Fibroblast of the aortic adventitia (primary cell): ENCODE results near the gene LZTS2. TPM values are rescaled to one million over a fixed set of nuclear protein-coding genes. Genes with fewer than 3 reads are reported as not detected.

Experiments
- DNase-seq: peaks from one replicate; pipeline ENCODE4 v3.0.0-alpha.2; 2010; ENCODE audit warnings: low read depth
- H3K4me3 ChIP-seq: 2 replicates; pipeline ENCODE4 v1.5.1; 2011; ENCODE audit warnings: low read depth, mild to moderate bottlenecking, control low read depth, low read length, moderate library complexity
- total RNA-seq: library from RNA; depleted of rRNA; stranded (reverse); fragments of >200 nt; gene quantifications from 2 replicates; pipeline ENCODE4 v1.2.3, GENCODE V29; 2012; ENCODE audit warnings: low replicate concordance
- TF ChIP-seq, protein P1 (sequence below): IDR thresholded peaks from 2 replicates; pipeline ENCODE4 v1.5.1; 2011; ENCODE audit warnings: mild to moderate bottlenecking, low read length, control low read depth, inconsistent platforms; ENCODE audit not compliant: insufficient read depth

The LZTS2 gene
- total RNA-seq, 1 donor = 91.7 TPM

DNA sequence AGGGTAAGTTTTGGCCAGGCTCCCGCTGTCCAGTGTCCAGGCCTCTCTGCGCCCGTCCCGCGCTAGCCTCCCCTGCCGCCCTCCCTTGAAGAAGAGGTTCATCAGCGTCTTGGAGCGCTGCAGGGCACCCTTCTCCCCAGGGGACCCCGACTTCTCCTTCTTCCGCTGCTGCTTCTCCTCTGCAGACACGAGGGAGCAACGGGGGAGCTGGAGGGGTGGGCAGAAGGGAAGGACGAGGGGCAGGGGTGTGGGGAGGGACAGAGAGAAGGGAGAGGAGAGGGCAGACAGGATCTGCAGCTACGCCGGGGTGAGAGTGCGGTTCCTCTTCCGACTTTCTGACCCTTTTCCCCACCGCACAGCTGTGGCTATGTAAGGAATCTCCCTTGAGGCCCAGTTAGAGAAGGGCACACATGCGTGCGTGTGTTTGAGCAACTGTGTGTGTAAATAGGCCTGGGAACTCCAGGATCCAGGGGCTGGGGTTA, 18.6 kb downstream of the LZTS2 start:
- H3K4me3 ChIP-seq = no peak overlapping the region
- DNase-seq = no peak
- TF ChIP-seq, protein P1, sequence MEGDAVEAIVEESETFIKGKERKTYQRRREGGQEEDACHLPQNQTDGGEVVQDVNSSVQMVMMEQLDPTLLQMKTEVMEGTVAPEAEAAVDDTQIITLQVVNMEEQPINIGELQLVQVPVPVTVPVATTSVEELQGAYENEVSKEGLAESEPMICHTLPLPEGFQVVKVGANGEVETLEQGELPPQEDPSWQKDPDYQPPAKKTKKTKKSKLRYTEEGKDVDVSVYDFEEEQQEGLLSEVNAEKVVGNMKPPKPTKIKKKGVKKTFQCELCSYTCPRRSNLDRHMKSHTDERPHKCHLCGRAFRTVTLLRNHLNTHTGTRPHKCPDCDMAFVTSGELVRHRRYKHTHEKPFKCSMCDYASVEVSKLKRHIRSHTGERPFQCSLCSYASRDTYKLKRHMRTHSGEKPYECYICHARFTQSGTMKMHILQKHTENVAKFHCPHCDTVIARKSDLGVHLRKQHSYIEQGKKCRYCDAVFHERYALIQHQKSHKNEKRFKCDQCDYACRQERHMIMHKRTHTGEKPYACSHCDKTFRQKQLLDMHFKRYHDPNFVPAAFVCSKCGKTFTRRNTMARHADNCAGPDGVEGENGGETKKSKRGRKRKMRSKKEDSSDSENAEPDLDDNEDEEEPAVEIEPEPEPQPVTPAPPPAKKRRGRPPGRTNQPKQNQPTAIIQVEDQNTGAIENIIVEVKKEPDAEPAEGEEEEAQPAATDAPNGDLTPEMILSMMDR = no peak

DNA sequence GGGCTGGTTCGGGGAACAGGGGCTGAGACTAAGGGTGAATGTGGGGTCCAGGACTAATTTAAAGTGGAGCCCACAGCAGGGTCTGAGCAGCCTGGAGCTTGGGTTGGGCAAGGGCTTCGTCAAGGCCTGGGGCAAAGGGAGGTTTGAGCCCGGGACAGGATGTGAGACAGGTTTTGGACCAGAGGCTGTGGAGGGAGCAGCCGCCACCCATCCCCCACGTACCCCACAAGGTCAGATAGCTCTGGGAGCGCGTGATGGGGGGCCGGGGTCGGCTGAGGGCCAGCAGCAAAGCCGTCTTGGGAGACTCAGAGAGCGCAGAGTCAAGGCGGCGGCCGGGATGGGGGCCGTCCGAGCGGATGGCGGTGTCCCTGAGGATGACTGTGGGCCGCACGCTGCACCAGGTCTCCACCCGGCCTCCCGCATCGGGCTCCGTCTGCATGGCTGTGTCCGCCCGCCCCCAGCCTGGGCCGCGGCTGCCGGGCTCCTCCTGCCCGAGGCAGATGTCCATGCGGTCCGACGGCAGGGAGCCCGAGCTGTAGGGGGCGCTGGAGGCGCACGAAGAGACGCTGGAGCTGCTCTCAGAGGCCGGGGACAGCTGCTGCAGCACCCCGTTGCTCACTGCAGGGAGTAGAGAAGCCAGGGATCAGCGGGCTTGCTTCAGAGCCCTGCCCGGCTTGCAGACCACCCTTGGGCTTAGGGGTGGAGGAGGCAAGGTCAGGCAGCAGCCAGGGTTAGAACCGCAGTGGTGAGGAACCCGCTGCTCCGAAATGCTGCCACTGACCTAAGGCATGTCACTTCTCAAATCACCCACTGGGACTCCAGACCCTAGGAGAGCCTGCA, 19.2 kb downstream of the LZTS2 start:
- TF ChIP-seq, protein P1 = peak; percentile 81
- H3K4me3 ChIP-seq = no peak overlapping the region
- DNase-seq = peak; percentile 74

DNA sequence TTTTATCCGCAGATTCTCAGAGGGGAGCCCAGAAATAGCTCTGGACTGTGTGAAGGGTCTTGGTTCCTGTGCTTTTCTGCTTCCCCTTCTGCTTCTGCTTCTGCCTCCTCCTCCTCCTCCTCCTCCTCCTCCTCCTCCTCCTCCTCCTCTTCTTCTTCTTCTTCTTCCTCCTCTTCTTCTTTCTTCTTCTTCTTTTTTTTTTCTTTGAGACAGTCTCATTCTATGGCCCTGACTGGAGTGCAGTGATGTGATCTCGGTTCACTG, 19.8 kb downstream of the LZTS2 start:
- TF ChIP-seq, protein P1 = no peak
- DNase-seq = no peak

DNA sequence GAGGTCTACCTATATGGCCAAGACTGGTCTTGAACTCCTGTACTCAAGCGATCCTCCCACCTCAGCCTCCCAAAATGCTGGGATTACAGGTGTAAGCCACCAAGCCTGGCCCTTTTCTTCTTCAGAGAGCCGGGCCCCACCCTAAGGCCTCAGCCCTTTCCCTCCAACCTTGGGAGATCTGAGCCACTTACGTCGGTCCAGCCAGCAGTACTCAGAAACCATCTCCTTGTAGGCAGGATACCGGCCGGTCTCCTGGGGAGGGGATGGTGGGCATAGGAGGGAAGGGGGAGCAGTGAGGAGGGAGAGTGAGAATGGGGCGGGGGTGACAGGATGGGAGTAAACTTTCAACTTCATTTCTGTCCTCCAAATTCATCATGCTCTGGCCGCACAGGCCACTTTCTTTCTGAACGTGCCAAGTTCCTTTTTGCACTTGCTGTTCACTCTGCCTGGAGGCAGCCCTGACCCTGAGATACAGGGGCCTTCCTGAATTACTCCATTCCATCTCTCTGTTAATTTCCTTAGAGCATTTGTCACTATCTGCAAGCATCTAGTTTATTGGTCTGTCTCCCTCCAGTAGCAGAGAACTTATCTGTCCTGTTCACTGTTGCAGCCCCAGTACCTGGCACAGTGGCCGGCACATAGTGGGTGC, 20.9 kb downstream of the LZTS2 start:
- no peak for DNase-seq
- no peak overlapping the region for H3K4me3 ChIP-seq
- TF ChIP-seq, protein P1 = no peak

More for the DNA sequence above, 19.8 kb downstream of the LZTS2 start:
- H3K4me3 ChIP-seq = no peak overlapping the region

DNA sequence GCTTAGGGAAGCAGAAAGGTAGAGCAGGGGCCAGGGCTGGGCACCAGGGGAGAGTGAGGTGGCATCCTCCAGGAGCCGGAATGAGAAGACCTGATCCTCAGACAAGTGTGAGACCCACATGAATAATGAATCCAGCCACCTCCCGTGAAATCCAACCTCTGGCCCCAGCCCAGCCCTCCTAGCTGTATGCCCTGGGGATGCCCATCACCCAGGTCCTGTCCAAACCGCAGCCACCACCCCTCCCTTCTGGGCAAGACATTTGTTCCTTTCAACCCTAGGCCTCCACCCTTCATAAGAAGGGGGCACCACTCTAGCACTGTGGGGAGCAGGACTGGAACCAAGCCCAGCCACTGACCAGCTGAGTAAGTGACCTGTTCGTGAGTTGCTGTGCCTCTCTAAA, 21.6 kb downstream of the LZTS2 start:
- TF ChIP-seq, protein P1 = no peak

DNA sequence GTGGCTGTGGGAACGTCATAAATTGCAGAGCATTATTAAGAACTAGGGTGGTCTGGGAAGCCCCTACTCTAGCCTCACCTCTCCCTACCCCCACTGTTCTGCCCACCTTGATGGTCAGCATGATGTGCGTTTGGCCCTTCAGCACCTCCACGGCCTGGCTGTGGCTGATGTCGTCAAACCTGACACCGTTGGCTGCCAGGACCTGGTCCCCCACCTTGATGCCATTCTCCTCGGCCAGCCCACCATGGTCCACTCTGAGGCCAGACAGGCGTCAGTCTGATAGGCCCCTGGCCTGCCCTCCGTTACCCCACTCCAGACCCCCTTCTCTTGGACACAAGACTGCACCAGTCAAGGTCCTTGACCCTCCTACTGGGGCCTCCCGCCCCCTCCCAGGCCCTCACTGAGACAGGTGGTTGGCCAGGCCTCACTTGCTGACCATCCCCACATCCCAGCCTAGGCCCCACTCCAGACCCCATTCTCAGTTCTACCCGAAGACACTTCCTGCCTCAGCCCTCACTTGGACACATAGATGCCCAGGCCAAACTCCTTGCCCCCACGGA, 22.2 kb downstream of the LZTS2 start:
- no peak for DNase-seq
- TF ChIP-seq, protein P1 = no peak
- H3K4me3 ChIP-seq = no peak overlapping the region

More for the DNA sequence above, 21.6 kb downstream of the LZTS2 start:
- no peak overlapping the region for H3K4me3 ChIP-seq
- no peak for DNase-seq
